ENCODE measurements around the gene SORBS1. TPM values are rescaled to one million over a fixed set of nuclear protein-coding genes. Genes with fewer than 3 reads are reported as not detected.

Gene SORBS1
- total RNA-seq, 2 donors from 2014 or later = 56.8 to 79.1 TPM

DNA sequence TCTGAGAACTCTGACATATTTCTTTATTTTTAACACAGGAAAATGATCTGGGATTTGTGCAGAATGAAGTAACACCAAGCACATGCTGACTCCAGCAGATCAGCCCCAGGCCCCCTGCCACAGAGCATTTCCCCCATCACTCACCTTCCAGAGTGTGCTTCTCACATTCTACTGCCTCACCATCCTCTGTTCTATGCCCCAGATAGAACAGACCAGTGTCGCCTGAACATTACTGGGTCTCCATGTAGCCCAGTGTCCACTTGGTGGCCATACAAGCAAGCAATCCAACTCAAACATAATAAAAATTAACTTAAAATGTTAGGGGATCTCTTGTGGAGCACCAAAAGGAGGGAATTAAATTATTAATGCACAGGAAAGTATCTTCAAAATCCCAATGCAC is 58.8 kb downstream of the SORBS1 start:
- ATAC-seq (no peak), DNase-seq (no peak)
- Histone ChIP-seq H3K4me1 (peaks cover 55% of the 10 kb centered on the region), H3K9me3 (no peaks in the 10 kb centered on the region), H3K4me3 (no peak overlapping the region), H3K27me3 (no peaks in the 10 kb centered on the region), H3K36me3 (replicated peaks in 1 of 2; ENCODE audit: insufficient read depth in 1 of 2, low read depth in 2 of 2) (no peaks in the 10 kb centered on the region), H3K27ac (peak overlapping the region in 1 of 4 donors; percentile 56)
- no peak for TF ChIP-seq POLR2A (IDR thresholded peaks at IDR 0.05)
- TF ChIP-seq, protein P1, sequence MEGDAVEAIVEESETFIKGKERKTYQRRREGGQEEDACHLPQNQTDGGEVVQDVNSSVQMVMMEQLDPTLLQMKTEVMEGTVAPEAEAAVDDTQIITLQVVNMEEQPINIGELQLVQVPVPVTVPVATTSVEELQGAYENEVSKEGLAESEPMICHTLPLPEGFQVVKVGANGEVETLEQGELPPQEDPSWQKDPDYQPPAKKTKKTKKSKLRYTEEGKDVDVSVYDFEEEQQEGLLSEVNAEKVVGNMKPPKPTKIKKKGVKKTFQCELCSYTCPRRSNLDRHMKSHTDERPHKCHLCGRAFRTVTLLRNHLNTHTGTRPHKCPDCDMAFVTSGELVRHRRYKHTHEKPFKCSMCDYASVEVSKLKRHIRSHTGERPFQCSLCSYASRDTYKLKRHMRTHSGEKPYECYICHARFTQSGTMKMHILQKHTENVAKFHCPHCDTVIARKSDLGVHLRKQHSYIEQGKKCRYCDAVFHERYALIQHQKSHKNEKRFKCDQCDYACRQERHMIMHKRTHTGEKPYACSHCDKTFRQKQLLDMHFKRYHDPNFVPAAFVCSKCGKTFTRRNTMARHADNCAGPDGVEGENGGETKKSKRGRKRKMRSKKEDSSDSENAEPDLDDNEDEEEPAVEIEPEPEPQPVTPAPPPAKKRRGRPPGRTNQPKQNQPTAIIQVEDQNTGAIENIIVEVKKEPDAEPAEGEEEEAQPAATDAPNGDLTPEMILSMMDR (IDR thresholded peaks at IDR 0.05) = no peak
- intact Hi-C loops (cut with DNase I) = no loop called here
- 91 to 92% methylated on average over 1 of the region's 1 CpG for WGBS, 2 donors

DNA sequence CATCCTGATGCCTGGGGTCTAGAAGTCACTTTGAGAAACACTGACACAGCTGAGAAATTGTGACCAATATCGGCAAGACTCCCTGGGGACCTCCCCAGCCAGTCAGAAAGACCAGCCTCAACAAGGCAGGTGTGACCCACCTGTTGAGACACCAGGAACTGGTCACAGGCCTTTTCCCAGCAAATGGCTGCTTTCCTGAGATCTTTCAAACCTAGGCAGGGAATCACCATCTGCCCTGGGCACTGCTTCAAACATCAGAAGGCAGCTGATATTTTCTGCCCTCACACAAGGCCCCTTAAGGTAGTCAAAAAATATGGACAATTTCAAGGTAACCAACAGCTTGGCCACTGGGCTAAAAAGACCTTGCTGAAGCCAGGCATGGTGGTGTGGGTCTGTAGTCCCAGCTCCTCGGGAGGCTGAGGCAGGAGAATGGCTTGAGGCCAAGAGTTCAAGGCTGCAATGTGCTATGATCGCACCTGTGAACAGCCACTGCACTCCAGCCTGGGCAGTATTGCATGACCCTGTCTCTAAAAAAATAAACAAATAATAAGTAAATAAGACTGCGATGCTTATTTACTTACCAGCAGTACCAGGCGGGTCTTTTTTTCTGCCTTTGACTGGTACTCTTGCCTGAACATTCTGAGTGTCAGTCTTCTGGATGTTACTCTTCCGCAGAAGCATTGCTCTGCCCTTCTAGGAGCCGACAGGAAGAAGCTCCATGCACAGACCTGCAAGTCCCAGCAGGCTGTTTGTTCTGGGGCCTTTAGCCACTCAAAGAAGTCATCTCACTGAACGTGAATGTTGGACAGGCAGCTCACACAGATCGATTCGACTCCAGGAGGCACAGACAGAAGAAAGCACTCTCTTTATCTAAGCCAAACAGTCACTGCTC is 59.7 kb downstream of the SORBS1 start:
- WGBS, 2 donors = 35 to 49% methylated on average over 10 of the region's 10 CpGs
- intact Hi-C loops (cut with DNase I) = no loop called here
- H3K36me3 ChIP-seq (replicated peaks in 1 of 2; ENCODE audit: insufficient read depth in 1 of 2, low read depth in 2 of 2) = no peaks in the 10 kb centered on the region
- peak overlapping the region; percentile 23 to 60 (median 42) for H3K27ac ChIP-seq
- no peaks in the 10 kb centered on the region for H3K9me3 ChIP-seq
- no peaks in the 10 kb centered on the region for H3K27me3 ChIP-seq
- peak; percentile 39 for ATAC-seq
- H3K4me3 ChIP-seq = no peak overlapping the region
- DNase-seq = peak in 3 of 4 donors; percentile 37 to 56 (median 55)
- peaks cover 55% of the 10 kb centered on the region for H3K4me1 ChIP-seq
- TF ChIP-seq, protein P1 (IDR thresholded peaks at IDR 0.05) = no peak
- TF ChIP-seq POLR2A (IDR thresholded peaks at IDR 0.05) = no peak

DNA sequence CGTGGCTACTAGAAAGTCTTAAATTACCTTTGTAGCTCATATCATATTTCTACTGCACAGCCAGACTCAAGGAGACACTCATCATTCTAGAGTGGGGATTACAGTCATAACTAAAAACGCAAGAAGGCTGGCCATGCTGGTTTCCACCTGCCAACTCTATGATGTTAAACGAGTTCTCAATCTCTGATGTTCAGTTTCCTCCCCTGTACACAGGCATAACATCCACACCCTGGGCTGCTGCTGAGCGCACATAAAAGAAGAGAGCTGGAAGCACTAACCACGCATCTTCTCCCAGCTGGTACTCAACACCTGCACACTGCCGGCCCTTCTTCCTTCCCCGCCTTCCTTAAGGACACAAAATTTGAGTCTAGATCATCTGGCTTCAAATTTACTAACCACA is 60.5 kb downstream of the SORBS1 start:
- intact Hi-C loops (cut with DNase I) = no loop called here
- Histone ChIP-seq H3K27me3 (no peaks in the 10 kb centered on the region), H3K4me1 (peaks cover 50% of the 10 kb centered on the region), H3K36me3 (replicated peaks in 1 of 2; ENCODE audit: insufficient read depth in 1 of 2, low read depth in 2 of 2) (no peaks in the 10 kb centered on the region), H3K9me3 (no peaks in the 10 kb centered on the region), H3K4me3 (no peak overlapping the region), H3K27ac (peak overlapping the region in 3 of 4 donors; percentile 27 to 60 (median 56))
- no peak for ATAC-seq
- no peak for TF ChIP-seq POLR2A (IDR thresholded peaks at IDR 0.05)
- TF ChIP-seq, protein P1 (IDR thresholded peaks at IDR 0.05) = no peak
- WGBS, 2 donors = 91 to 93% methylated on average over 7 of the region's 7 CpGs
- DNase-seq = no peak

DNA sequence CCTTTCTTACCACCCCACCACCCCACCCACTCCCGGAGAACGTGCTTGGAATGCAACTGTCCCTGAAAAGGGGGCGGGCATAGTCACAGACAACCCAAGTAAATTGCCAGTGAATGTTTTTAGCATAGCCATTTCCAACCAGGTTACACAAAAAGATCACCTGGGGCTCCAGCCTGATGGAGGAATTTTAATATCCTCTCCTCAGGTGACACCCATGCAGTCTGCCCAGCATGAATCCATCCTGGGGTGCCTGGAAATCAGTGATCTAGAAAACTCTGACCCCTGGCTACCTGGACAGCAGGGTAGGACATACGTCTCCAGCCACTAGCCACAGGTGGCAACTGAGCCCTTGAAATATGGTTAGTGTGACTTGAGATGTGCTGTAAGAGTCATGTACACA is 61.1 kb downstream of the SORBS1 start:
- TF ChIP-seq POLR2A (IDR thresholded peaks at IDR 0.05) = no peak
- TF ChIP-seq, protein P1 (IDR thresholded peaks at IDR 0.05) = no peak
- H3K4me1 ChIP-seq = peaks cover 44% of the 10 kb centered on the region
- no peak overlapping the region for H3K4me3 ChIP-seq
- H3K27ac ChIP-seq = peak overlapping the region in 1 of 4 donors; percentile 2
- intact Hi-C loops (cut with DNase I) = no loop called here
- ATAC-seq = no peak
- 83 to 84% methylated on average over 4 of the region's 4 CpGs for WGBS, 2 donors
- no peaks in the 10 kb centered on the region for H3K27me3 ChIP-seq
- DNase-seq = no peak
- H3K9me3 ChIP-seq = no peaks in the 10 kb centered on the region
- H3K36me3 ChIP-seq (replicated peaks in 1 of 2; ENCODE audit: insufficient read depth in 1 of 2, low read depth in 2 of 2) = no peaks in the 10 kb centered on the region

All from body of pancreas (tissue), 4 donors.